Loucy (cell line): ENCODE data around the gene SORCS2.

Experiments used
- H2AFZ ChIP-seq: fragments of 200-600 bp; sonication (generic); 2 replicates; pipeline ENCODE4 v1.6.0; 2016; ENCODE audit warnings: antibody characterized with exemption, mild to moderate bottlenecking, low read length, moderate library complexity
- H3F3A ChIP-seq: fragments of 200-600 bp; 2 replicates; pipeline ENCODE4 v1.6.0; 2016; ENCODE audit warnings: antibody characterized with exemption, low read depth, mild to moderate bottlenecking
- H3K27me3 ChIP-seq: fragments of 200-600 bp; sonication (generic); 2 replicates; pipeline ENCODE4 v1.6.1; 2014; ENCODE audit warnings: low read length, mild to moderate bottlenecking; ENCODE audit not compliant: insufficient read depth, poor library complexity, severe bottlenecking
- H3K36me3 ChIP-seq: fragments of 200-600 bp; sonication (generic); 2 replicates; pipeline ENCODE4 v1.6.1; 2016; ENCODE audit warnings: low read length; ENCODE audit not compliant: insufficient read depth
- H3K4me1 ChIP-seq: fragments of 200-600 bp; sonication (generic); 2 replicates; pipeline ENCODE4 v1.5.1; 2014; ENCODE audit warnings: low read length, mild to moderate bottlenecking; ENCODE audit not compliant: insufficient read depth, poor library complexity, severe bottlenecking
- H3K4me2 ChIP-seq: fragments of 200-600 bp; sonication (generic); 2 replicates; pipeline ENCODE4 v1.6.0; 2014; ENCODE audit warnings: antibody characterized with exemption, low read length, low read depth, mild to moderate bottlenecking; ENCODE audit not compliant: poor library complexity, severe bottlenecking
- H3K4me3 ChIP-seq: fragments of 200-600 bp; sonication (generic); 2 replicates; pipeline ENCODE4 v1.5.1; 2014; ENCODE audit warnings: low read length, mild to moderate bottlenecking, mixed read lengths; ENCODE audit not compliant: poor library complexity, severe bottlenecking
- H3K79me2 ChIP-seq: fragments of 200-600 bp; sonication (generic); 2 replicates; pipeline ENCODE4 v1.6.1; 2014; ENCODE audit warnings: low read length; ENCODE audit not compliant: insufficient read depth
- H3K9ac ChIP-seq: fragments of 200-600 bp; sonication (generic); 2 replicates; pipeline ENCODE4 v1.6.0; 2014; ENCODE audit warnings: mild to moderate bottlenecking, low read depth, low read length, moderate library complexity; ENCODE audit not compliant: poor library complexity, severe bottlenecking
- H3K9me2 ChIP-seq: fragments of 200-600 bp; sonication (generic); replicated peaks from 2 replicates; pipeline ENCODE4 v1.6.1; 2016; ENCODE audit warnings: low read depth, low read length, mixed read lengths
- H3K9me3 ChIP-seq: fragments of 200-600 bp; sonication (generic); 2 replicates; pipeline ENCODE4 v1.6.1; 2014; ENCODE audit warnings: mild to moderate bottlenecking, antibody characterized with exemption, low read length, low read depth; ENCODE audit not compliant: insufficient read depth
- H4K20me1 ChIP-seq: fragments of 200-600 bp; sonication (generic); 2 replicates; pipeline ENCODE4 v1.6.0; 2014; ENCODE audit warnings: antibody characterized with exemption, low read length, mild to moderate bottlenecking; ENCODE audit not compliant: insufficient read depth, poor library complexity, severe bottlenecking
- CTCF ChIP-seq: fragments of 200-600 bp; sonication (generic); conservative IDR thresholded peaks from 2 replicates; pipeline ENCODE4 v1.5.1; 2014; ENCODE audit warnings: mild to moderate bottlenecking, antibody characterized with exemption, low read length
- EZH2phosphoT487 ChIP-seq: fragments of 200-600 bp; IDR thresholded peaks from 2 replicates; pipeline ENCODE4 v1.6.1; 2018; ENCODE audit warnings: antibody characterized with exemption, mild to moderate bottlenecking, moderate library complexity, borderline replicate concordance

Gene SORCS2

GRCh38 chr4:7348946-7349900, 156.9 kb downstream of the SORCS2 start:
- Histone ChIP-seq H3K4me3 (no peak overlapping the region), H3K79me2 (no peaks in the 10 kb centered on the region), H3K36me3 (no peaks in the 10 kb centered on the region), H3K27me3 (no peaks in the 10 kb centered on the region), H4K20me1 (no peaks in the 10 kb centered on the region), H3K4me1 (no peaks in the 10 kb centered on the region), H3K4me2 (no peak overlapping the region), H3K9ac (no peak overlapping the region), H3K9me3 (peaks cover 3% of the 10 kb centered on the region; the same call in 1 of the 2 replicates), H2AFZ (no peak overlapping the region), H3K9me2 (no peaks in the 10 kb centered on the region), H3F3A (no peaks in the 10 kb centered on the region)
- TF ChIP-seq CTCF (no peak), EZH2phosphoT487 (no peak)

- peaks cover 3% of the 10 kb centered on the region; the same call in 1 of the 2 replicates for H3K9me3 ChIP-seq
- no peak overlapping the region for H3K9ac ChIP-seq
- H3K27me3 ChIP-seq: no peaks in the 10 kb centered on the region
- no peaks in the 10 kb centered on the region for H3F3A ChIP-seq
- no peaks in the 10 kb centered on the region for H3K9me2 ChIP-seq
- H4K20me1 ChIP-seq: no peaks in the 10 kb centered on the region
- H3K79me2 ChIP-seq: no peaks in the 10 kb centered on the region
- no peaks in the 10 kb centered on the region for H3K36me3 ChIP-seq
- H3K4me2 ChIP-seq: no peak overlapping the region
- no peak overlapping the region for H3K4me3 ChIP-seq
- H3K4me1 ChIP-seq: no peaks in the 10 kb centered on the region
- no peak overlapping the region for H2AFZ ChIP-seq
- no peak for TF ChIP-seq EZH2phosphoT487
- TF ChIP-seq CTCF: no peak
Observed at GRCh38 chr4:7350396-7350795, 158.1 kb downstream of the SORCS2 start.

GRCh38 chr4:7351014-7351413, 158.7 kb downstream of the SORCS2 start:
- H3K9me2 ChIP-seq: no peaks in the 10 kb centered on the region
- no peak overlapping the region for H3K9ac ChIP-seq
- H3K4me2 ChIP-seq: no peak overlapping the region
- H4K20me1 ChIP-seq: no peaks in the 10 kb centered on the region
- no peaks in the 10 kb centered on the region for H3K27me3 ChIP-seq
- H3K79me2 ChIP-seq: no peaks in the 10 kb centered on the region
- TF ChIP-seq CTCF: no peak
- TF ChIP-seq EZH2phosphoT487: no peak
- no peak overlapping the region for H3K4me3 ChIP-seq
- H3F3A ChIP-seq: no peaks in the 10 kb centered on the region
- H3K9me3 ChIP-seq: peaks cover 3% of the 10 kb centered on the region; the same call in 1 of the 2 replicates
- no peak overlapping the region for H2AFZ ChIP-seq
- H3K36me3 ChIP-seq: no peaks in the 10 kb centered on the region
- no peaks in the 10 kb centered on the region for H3K4me1 ChIP-seq
